ENCODE measurements around the gene TP63. TPM values are rescaled to one million over a fixed set of nuclear protein-coding genes. Genes with fewer than 3 reads are reported as not detected.

The TP63 gene
- polyA plus RNA-seq, 3 donors = not detected

DNA sequence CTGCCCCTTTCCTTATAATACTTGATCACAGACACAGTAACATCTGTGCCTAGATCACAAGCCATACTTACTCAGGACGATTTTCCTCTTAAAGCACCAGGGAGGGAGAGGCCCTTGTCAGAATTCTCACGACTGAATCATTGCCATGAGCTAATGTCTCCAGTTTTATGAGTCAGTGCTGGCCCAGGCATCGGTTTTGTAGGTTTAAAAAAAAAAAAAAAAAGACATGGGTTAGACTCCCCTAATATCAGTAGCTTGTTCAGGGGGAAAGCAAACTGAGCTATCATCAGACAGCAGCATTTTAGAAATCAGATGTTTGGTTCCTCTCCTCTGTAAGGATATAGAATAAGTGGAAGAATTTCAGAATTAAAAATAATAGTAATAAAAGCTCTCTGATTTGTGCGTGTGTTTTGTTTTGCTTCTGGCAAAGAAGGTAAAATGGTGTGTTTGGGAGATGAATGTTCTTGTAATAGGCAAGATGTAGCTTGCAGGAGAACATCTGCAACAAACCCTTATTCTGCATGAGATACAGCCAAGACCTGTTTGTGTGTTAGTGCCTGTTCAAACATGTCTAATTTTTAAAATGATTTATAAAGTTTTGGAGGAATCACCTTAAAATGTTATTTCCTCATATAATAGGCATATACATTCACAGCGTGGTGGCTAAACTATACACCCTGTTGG lies 193.6 kb downstream of the TP63 start:
- no peaks in the 10 kb centered on the region for H3K4me1 Mint-ChIP-seq
- Histone ChIP-seq H4K20me1 (ENCODE audit: insufficient read depth, low read length) (no peaks in the 10 kb centered on the region), H3K4me2 (replicated peaks; ENCODE audit: extremely low read depth, low read length, poor library complexity, severe bottlenecking) (no peak overlapping the region), H3K36me3 (replicated peaks in 1 of 2; ENCODE audit: control insufficient read depth in 1 of 2, insufficient read depth in 2 of 2, low read length in 2 of 2) (no peaks in the 10 kb centered on the region), H3K4me3 (replicated peaks in 1 of 3; ENCODE audit: low read depth in 2 of 3, low read length in 3 of 3) (no peak overlapping the region), H3K9me3 (replicated peaks in 1 of 2; ENCODE audit: control insufficient read depth in 1 of 2, insufficient read depth in 1 of 2, low read length in 2 of 2) (no peaks in the 10 kb centered on the region), H3K27me3 (ENCODE audit: control insufficient read depth in 2 of 2, insufficient read depth in 2 of 2, low read length in 2 of 2) (no peaks in the 10 kb centered on the region), H3K4me1 (ENCODE audit: control insufficient read depth in 1 of 2, insufficient read depth in 2 of 2, low read length in 2 of 2) (no peaks in the 10 kb centered on the region), H3K9ac (ENCODE audit: insufficient read depth, low read length, poor library complexity, severe bottlenecking) (no peak overlapping the region), H2AFZ (ENCODE audit: insufficient read depth, low read depth, low read length, poor library complexity, severe bottlenecking) (no peak overlapping the region), H3K79me2 (ENCODE audit: insufficient read depth, low read length) (no peaks in the 10 kb centered on the region), H3K27ac (ENCODE audit: low read depth in 1 of 2, low read length in 2 of 2) (no peak overlapping the region)
- no peaks in the 10 kb centered on the region for H3K36me3 Mint-ChIP-seq
- peaks cover 0 to 2% (median 0%) of the 10 kb centered on the region in 3 donors for H3K27me3 Mint-ChIP-seq (ENCODE audit: low read depth in 3 of 3)
- intact Hi-C loops (cut with micrococcal nuclease) = no loop called here
- DNase-seq = no peak
- no peak overlapping the region for H3K4me3 Mint-ChIP-seq
- no peak overlapping the region for H3K27ac Mint-ChIP-seq
- TF ChIP-seq, protein P1, sequence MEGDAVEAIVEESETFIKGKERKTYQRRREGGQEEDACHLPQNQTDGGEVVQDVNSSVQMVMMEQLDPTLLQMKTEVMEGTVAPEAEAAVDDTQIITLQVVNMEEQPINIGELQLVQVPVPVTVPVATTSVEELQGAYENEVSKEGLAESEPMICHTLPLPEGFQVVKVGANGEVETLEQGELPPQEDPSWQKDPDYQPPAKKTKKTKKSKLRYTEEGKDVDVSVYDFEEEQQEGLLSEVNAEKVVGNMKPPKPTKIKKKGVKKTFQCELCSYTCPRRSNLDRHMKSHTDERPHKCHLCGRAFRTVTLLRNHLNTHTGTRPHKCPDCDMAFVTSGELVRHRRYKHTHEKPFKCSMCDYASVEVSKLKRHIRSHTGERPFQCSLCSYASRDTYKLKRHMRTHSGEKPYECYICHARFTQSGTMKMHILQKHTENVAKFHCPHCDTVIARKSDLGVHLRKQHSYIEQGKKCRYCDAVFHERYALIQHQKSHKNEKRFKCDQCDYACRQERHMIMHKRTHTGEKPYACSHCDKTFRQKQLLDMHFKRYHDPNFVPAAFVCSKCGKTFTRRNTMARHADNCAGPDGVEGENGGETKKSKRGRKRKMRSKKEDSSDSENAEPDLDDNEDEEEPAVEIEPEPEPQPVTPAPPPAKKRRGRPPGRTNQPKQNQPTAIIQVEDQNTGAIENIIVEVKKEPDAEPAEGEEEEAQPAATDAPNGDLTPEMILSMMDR (IDR thresholded peaks at IDR 0.05) = no peak
- H3K9me3 Mint-ChIP-seq = peaks cover 0 to 3% (median 0%) of the 10 kb centered on the region in 7 donors
- WGBS (ENCODE audit: insufficient coverage) = 86% methylated on average over 1 of the region's 5 CpGs

DNA sequence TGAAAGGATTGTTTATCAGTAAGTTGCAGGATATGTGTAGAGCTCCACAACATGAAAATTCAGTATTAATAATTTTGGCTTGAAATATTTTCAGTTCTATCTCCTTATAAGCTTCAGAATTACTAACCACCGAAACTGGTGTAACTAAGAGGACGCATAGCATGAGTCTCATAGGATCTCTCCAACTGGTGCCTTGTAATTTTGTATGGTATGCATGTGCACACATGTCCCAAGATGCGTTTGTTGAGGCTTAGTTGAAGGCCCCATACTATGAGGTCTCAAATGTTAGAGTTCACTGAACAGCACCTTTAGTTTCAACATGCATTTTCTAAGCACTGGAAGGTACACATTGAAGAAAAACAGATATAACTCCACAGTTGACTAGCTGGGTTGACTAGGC lies 195.4 kb downstream of the TP63 start:
- H3K79me2 ChIP-seq (ENCODE audit: insufficient read depth, low read length) = no peaks in the 10 kb centered on the region
- intact Hi-C loops (cut with micrococcal nuclease) = no loop called here
- 86% methylated on average over 2 of the region's 3 CpGs for WGBS (ENCODE audit: insufficient coverage)
- no peaks in the 10 kb centered on the region for H3K4me1 ChIP-seq (ENCODE audit: control insufficient read depth in 1 of 2, insufficient read depth in 2 of 2, low read length in 2 of 2)
- no peaks in the 10 kb centered on the region for H4K20me1 ChIP-seq (ENCODE audit: insufficient read depth, low read length)
- no peaks in the 10 kb centered on the region for H3K36me3 Mint-ChIP-seq
- no peaks in the 10 kb centered on the region for H3K4me1 Mint-ChIP-seq
- H3K4me3 ChIP-seq (replicated peaks in 1 of 3; ENCODE audit: low read depth in 2 of 3, low read length in 3 of 3) = no peak overlapping the region
- peaks cover 0 to 3% (median 1%) of the 10 kb centered on the region in 7 donors for H3K9me3 Mint-ChIP-seq
- H3K36me3 ChIP-seq (replicated peaks in 1 of 2; ENCODE audit: control insufficient read depth in 1 of 2, insufficient read depth in 2 of 2, low read length in 2 of 2) = no peaks in the 10 kb centered on the region
- no peak overlapping the region for H3K9ac ChIP-seq (ENCODE audit: insufficient read depth, low read length, poor library complexity, severe bottlenecking)
- H3K4me2 ChIP-seq (replicated peaks; ENCODE audit: extremely low read depth, low read length, poor library complexity, severe bottlenecking) = no peak overlapping the region
- H3K27ac ChIP-seq (ENCODE audit: low read depth in 1 of 2, low read length in 2 of 2) = no peak overlapping the region
- H3K27me3 ChIP-seq (ENCODE audit: control insufficient read depth in 2 of 2, insufficient read depth in 2 of 2, low read length in 2 of 2) = no peaks in the 10 kb centered on the region
- H3K27ac Mint-ChIP-seq = no peak overlapping the region
- peaks cover 0 to 2% (median 0%) of the 10 kb centered on the region in 3 donors for H3K27me3 Mint-ChIP-seq (ENCODE audit: low read depth in 3 of 3)
- DNase-seq = no peak
- no peaks in the 10 kb centered on the region for H3K9me3 ChIP-seq (replicated peaks in 1 of 2; ENCODE audit: control insufficient read depth in 1 of 2, insufficient read depth in 1 of 2, low read length in 2 of 2)
- H2AFZ ChIP-seq (ENCODE audit: insufficient read depth, low read depth, low read length, poor library complexity, severe bottlenecking) = no peak overlapping the region
- TF ChIP-seq, protein P1 (IDR thresholded peaks at IDR 0.05) = no peak
- no peak overlapping the region for H3K4me3 Mint-ChIP-seq

Measured in CD14-positive monocyte (primary cell).